HG03095 (cell line): ENCODE measurements around the gene RGS7.
"Not testable (repeated sequence)": the region's sequence is repeated elsewhere in the genome, so short reads cannot be mapped to it uniquely, and the experiment has no call there.

Source experiments
- ATAC-seq: cut with Tn5 transposase; IDR thresholded peaks from one replicate; pipeline ENCODE4 v1.9.1; 2021; ENCODE audit warnings: moderate library complexity; ENCODE audit not compliant: unreplicated experiment

RGS7 gene

DNA sequence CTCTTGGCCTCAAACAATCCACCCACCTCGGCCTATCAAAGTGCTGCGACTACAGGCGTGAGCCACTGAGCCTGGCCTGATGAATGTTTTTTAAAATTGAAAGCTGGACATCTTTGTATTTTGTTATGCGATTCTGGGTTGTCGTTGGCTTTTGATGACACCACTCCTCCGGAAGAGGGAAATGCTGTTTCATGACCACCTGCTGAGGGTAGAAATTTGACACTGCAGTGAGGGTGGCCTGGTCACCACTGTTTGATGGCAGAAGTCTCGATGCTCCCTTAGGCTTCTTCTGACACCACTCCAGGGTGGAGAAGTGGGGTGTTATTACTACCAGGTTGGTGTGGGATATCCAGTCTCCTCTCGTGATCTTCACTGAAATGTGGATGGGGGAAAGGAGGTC, 357.2 kb downstream of the RGS7 start:
- ATAC-seq, result no peak

DNA sequence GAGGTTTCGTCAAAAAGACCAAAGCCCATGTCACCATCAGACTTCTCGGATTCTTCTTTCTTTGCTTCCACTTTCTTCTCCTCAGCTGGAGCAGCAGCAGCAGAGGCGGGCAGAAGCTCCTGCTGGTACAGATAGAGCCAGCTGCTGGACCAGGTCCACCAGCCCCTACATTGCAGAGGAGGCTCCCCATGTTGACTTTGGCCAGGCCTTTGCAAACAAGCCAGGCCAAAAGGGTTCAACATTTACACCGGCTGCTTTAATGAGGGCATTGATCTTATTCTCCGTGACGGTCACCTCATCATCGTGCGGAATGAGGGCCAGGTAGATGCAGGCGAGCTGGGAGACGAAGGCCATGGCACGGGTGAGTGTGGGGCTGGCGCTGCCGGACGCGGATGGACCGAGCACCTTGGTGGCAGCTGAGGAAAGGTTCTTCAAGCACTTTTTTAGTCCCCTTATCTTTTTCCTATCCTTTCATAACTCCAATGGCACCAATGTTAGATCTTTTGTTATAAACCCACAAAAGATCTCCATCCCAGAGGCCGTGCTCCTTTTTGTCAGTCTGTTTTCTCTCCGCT, 358.5 kb downstream of the RGS7 start:
- ATAC-seq, result no peak

DNA sequence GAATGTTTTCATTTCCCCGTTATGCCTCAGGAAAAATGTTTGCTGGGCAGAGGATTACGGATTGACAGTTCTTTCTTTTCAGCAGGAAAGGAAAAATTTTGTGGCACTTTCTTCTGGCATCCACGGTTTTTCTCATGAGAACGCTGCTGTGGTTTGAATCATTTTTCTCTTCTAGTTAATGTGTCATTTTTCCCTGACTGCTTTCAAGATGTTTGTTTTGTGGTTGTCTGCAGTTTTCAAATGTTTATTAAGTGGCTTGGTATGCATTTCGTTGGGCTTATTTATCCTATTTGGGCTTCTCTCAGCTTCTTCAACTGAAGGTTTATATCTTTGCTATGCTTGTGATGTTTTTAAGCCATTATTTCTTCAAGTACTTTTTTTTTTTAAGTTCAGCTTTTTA, 359.0 kb downstream of the RGS7 start:
- ATAC-seq, result no peak

DNA sequence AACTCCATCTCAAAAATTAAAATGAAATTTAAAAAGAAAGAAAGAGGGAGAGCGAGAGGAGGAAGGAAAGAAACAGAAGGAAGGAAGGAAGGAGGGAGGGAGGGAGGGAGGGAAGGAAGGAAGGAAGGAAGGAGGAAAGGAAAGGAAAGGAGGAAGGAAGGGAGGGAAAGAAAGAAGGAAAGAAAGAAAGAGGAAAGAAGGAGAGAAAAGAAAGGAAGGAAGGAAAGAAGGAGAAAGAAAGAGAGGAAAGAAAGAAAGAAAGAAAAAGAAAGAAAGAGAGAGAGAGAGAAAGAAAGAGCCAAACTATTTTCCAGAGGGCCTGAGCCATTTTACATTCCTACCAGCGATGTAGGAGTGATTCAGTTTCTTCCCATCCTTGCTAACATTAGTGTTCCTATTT, 364.0 kb downstream of the RGS7 start:
- no peak for ATAC-seq

DNA sequence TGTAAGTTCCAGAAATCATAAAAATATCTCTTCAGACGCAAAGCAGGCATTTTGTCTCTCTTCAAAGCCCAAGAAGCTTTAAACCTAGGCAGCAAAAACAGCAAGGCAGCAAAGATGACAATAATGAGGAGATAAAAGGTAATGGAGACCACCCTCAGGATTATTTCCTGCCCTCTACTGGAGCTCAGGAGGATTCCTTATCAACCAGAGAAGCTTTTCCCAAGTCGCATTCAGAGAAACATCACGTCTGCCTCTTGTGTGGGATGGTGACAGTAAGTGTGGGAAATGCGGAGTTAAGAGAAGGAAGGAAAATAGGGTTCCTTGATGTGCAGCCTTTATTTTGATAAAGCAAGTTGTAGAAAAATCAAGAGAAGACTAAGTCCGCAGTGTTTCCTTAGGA, 365.8 kb downstream of the RGS7 start:
- ATAC-seq, result no peak

DNA sequence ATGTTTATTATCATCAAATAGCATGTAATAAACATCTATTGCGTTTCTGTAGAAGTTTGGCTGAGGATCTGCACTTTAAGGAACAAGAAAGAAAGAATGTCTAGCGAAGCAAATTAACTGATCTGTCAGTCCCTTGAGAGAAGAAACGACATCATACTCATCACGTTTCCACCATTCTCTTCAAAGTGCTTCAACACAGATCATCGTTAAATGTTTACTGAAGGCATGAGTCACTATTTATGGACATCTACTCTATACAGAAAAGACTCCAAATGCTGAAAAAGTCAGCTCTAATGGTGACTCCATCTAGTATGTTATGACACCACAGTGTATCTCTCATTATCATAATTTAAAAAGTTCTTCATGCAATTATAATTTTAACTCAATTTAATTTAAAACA, 369.1 kb downstream of the RGS7 start:
- no peak for ATAC-seq

DNA sequence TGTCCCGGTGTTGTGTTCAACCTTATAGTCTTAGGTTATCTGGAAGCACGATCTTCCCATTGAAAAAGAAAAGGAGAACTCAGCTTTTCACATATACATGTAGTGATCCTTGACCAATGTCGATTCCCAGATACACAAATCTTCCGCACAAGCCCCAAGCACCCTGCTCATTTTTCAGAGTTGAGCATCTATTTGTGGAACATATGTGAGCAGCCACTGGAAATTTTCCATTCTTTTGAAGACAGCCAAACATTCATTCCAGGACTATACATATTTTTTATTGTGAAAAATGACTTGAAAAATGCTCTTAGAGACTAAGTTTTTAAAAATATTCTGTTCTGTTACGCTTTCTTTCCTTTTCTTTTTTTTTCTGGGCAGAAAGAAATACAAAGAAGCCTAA, 371.9 kb downstream of the RGS7 start:
- ATAC-seq, result no peak

DNA sequence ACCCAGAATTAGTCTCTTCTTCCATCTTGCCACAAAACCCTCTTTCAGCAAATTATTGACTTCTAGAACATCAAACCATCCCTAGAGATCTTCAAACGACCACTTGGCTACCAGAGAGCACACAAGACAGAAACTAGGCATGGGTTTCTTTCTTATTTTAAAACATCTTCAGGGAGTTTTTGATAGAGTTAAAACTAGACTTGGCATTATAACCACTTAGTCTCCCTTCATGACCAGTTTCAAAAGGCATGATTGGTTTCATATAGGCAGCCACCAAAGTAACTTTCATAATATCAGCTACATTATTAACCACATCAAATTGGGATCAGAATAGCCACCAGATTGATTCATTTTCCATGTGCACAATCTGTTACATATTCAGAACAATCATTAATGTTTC, 376.7 kb downstream of the RGS7 start:
- ATAC-seq, result no peak

DNA sequence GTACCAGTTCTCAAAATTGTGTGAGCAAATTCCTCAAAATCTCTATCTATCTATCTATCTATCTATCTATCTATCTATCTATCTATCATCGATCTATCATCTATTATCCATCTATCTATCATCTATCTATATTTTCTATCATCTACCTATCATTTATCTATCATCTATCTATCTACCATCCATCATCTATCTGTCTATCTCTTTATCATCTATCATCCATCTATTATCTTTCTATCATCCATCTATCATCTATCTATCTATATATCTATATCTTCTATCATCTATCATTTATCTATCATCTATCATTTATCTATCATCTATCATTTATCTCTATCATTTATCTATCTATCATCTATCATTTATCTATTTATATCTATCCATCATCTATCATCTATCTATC, 380.3 kb downstream of the RGS7 start:
- no peak for ATAC-seq

DNA sequence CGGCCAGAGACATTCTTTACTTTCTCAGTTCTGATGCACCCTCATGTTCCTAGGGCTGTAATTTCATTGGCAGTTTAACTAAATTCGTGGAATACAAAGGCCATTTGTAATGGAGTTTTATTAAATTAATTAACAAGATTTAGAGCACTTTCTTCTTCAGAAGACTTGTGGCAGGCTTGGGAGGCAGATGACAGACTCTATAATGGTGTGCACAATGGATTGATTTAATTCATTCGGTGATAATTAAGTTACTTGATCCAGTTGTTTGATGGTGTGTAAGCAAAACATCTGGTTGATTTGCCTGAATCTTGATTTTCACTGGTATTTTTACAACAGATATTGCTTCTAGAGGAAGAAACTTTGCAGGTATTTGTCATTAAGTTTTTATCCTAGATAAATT, 383.1 kb downstream of the RGS7 start:
- no peak for ATAC-seq

DNA sequence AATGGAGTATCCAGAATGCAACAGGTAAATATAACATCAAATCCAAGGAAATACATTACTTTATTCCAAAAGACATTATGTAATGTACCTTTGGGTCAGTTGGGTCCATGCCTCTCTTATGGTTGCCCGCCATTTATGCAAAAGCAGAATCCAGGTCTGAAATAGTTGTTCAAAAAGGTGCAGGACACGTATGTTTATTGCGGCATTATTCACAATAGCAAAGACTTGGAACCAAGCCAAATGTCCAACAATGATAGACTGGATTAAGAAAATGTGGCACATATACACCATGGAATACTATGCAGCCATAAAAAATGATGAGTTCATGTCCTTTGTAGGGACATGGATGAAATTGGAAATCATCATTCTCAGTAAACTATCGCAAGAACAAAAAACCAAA, 384.9 kb downstream of the RGS7 start:
- ATAC-seq, result not testable (repeated sequence)

DNA sequence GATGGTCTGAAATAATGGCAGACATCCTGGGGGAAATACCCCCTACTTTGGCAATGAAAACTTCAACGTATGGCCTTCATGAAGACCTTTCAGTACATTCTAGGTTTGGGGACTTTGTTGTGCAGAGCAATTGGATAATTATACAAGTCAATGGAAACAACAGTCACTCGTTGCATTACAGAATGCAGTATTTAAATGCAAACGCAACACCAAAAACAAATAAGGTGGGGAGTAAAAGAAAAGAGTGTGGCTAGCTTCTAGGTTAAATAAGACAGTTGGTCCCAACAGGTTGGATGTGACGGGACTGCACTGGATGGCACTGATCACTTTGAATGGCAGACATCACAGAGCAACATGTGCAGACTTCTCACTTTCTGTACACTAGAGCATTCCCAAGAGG, 386.8 kb downstream of the RGS7 start:
- no peak for ATAC-seq

DNA sequence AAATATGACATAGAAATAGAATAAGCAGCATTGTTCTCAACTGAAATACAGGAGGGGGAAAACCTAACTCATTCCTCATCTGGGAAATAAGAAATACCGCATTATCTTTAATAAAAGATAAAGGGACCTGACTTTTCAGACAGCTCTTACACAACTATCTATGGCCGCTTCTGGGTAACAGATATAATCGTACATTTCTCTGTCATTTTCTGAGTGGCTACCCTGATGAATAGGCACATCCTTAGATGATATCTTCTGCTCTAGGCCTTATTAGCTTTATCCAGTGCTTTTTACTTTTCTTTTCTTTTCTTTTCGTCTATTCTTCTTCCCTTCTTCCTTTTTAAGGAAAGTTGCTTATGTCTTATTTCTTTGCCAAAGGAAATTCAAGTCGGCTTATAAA, 388.1 kb downstream of the RGS7 start:
- no peak for ATAC-seq

DNA sequence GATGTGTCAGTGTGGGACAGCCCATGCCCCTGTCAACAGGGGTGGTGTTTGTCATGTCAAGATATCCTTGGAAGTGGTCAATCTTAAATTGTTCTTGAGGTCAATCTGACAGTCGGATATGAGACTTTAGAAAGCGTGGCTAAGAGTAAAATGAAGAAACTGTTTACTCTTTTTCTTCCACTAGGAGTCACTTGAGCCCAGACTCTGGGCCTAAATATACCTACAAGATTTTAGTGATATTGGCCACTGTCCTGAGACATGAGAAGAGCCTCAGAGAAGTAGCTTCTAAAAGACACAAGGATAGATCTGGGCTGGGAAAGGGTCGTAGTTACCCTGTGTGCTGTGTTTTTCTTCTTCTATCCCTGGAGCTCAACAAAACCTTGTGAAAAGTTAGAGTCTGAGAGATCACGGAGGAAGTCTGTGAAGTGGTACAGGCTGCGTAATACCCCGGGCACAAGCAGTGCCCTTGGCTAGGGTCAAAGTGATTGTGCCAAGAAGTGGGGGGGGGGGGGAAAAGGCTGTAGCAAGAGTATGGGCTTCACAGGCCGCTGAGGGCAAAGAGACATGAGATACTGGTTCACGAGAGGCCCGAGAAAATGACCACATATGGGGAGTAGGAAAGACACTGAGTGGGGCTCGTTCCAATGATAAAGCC, 389.8 kb downstream of the RGS7 start:
- no peak for ATAC-seq

DNA sequence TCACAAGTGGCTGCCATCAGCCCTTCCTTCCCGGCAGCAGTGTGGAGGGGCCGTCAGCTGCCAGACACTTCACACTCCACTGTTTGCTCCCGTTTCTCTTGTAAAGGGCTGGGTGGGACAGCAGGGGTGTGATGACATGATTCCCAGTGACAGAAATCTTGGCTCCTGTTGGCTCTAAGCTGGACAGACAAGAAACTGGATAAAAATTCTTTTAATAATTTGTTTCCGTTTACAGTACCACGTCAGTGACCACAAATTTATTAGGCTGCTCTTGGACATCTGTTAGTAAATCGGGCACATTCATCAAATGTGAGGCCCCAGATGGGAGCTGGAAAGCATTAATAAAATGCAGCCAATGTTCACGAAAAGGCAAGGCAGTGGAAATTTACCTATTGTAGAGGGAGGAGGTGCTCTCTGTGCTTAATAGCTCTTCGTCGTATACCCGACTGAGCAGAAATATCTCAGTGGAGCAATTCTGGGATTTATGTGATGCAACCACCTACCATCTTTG, 391.4 kb downstream of the RGS7 start:
- no peak for ATAC-seq

DNA sequence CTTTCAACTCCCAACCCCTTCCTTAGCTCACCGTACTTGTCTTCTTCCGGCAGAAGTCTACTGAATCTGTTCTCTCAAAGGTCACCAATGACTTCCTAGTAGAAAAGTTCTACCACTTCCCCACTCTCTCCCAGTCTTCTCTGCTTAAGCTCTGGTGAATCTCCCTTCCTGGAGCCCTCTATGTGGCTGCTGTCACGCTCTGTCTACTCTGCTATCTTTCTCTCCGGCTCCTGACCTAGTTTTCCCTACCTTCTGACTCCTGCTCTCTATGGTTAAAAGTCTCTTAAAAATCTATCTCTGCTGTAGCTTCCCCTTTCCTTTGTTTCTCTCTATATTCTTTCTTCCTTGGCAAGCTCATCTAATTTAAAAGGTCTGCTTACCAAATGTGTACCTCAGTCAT, 394.9 kb downstream of the RGS7 start:
- no peak for ATAC-seq

DNA sequence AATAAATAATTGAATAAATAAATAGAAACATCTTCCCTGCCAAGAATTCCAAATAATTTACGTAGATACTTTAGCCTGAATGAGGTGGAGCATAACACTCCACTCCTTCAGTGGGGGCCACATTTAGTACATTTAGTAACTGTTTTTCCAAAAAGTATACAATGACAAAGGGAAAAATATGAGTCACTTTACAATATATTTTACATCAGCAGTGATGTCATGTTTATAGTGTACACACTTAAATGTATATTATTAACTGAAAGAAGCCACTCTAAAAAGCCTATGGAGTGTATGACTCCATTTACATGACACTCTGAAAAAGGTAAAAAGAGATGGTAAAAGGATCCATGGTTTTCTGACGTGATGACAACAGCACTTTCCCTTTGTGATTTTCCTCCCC, 400.6 kb downstream of the RGS7 start:
- ATAC-seq, result no peak

DNA sequence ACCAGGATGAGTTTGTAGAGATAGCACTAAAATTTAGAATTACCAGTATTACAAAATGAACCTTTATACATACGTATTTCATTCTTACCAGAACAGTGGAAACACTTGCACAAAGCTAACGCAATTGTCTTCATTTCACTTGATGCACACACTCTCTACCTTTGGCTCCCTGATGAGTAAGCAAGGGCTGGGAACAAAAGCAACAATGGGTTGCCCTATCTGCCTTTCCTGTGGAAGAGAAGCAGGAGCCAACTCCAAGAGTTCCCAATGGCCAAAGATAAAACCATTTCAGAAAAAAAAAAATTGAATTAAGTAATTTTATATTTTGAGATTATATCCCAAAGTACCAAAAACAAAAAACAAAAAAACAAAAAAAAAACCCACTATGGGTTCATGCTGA, 401.0 kb downstream of the RGS7 start:
- no peak for ATAC-seq

DNA sequence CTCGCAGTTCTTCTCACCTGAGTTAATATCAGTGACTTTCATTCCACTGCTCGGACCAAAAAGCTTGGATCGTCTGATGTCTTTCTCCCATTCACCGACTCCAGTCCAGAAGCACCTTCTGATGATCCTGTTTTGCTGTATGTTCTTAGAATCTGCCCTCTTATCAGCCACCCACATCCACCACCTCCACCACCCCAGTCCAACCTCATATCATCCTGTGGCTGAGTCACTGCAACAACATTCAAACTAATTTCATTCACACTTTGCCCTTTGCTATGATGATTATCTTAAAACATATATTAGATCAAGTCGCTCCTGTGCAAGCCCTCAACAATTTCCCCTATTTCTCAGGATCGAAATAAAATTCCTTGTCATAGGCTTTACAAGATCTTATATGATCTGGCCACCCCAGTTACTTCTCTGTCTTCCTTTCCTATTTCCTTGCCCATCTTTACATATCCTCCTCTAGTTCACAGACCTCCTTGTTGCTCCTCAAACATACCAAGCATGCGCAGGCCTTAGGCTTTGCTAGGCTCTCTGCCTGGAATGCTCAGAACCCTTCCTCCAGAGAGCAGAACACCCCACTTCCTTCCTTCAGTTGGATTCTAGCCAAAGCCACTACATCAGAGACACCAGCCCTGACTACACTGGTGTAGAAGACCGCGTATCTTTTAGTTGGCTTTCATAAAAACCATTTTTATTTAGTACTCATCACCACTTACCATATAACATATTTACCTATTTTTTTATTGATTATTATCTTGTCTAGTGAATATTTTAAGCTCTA, 409.4 kb downstream of the RGS7 start:
- ATAC-seq, result no peak

DNA sequence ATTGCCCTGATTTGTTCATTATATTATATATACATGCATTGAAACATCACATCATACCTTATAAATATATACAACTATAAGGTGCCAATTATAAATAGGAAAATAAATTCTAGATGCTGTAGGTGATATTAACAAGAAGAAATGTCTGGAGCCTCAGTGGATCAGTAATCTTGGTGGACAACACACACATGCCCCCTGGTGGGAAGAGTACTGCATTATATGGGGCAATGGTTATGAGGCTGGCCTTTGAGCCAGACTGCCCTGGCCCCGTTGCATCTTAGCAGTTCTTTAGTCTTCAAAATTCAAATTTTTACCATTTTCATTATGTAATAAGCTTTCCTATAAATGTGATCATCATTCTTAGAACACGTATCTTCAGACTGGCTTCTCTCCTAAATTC, 410.1 kb downstream of the RGS7 start:
- peak; percentile 85 for ATAC-seq

DNA sequence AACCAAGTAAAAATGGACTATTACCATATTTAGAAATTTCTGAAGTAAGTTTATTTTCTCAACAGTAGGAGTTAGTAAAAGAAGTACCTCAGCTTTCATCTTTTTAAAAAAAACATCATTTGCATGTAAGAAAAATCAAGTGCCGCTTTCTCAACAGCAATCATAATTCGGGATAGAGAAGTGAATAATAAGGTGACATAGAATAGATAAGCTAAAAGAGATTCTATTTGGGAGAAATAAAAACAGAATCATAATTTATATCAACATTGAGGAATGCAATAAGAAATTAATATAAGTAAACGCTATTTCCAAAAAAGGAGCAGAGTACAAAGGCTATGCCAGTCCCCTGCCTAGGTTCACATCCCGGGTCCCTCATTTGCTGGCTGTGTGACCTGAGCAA, 414.1 kb downstream of the RGS7 start:
- ATAC-seq, result no peak

DNA sequence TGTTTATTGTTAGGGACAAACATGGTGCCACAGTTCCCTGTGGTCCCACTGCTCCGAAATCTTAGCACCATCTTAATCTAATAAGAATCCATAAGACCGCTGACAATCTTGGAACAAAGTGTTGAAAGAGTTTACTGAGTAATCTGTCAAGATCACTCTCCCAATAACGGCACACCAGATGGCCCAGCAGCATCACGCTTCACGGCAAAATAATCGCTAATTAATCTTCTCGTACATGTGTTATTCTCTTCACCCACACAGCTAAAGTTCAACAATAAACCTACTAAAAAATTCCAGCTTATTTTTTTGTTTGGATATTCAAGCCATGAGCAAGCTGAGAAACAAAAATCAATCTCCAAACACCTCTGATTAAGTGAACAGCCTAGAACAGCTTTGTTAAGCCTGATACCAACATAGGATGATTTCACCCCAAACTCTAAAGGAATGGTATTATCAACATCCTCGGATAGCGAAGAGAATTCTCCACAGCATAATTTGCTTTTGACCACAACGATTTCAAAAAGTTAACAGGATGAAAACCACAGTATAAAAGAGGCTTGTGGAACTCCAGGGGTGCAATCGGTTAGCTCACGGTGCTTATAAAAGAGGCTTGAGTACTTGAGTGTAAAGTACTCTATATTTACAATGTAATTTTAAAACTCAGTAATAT, 415.2 kb downstream of the RGS7 start:
- no peak for ATAC-seq
